ENCODE data around the gene INPP5K. TPM values are rescaled to one million over a fixed set of nuclear protein-coding genes. Genes with fewer than 3 reads are reported as not detected.

Gene INPP5K
- total RNA-seq, 1 donor from 2014 or later: 29.8 TPM

DNA sequence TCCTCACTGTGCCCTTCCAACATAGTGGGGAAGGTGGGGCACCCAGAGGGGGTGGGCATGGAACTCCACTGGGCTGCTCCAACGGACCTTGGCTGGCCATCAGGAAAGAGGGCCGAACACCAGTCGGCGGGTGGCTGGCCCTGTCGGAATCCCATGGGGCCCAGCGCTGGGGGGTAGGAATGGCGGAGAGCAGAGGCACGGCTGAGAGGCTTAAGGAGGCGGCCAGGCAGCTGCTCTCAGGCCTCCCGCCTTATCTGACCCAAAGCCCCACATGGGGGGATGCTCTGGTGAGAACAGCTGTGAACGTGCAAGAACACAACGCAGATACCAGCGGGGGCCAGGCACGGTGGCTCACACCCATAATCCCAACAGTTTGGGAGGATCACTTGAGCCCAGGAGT lies 19.5 kb downstream of the INPP5K start:
- H3K27me3 Mint-ChIP-seq: peaks cover 10% of the 10 kb centered on the region
- H3K4me1 Mint-ChIP-seq (ENCODE audit: low read depth): no peaks in the 10 kb centered on the region
- H3K27ac Mint-ChIP-seq: no peak overlapping the region
- no peaks in the 10 kb centered on the region for H3K9me3 Mint-ChIP-seq (ENCODE audit: low read depth)
- TF ChIP-seq, protein P1, sequence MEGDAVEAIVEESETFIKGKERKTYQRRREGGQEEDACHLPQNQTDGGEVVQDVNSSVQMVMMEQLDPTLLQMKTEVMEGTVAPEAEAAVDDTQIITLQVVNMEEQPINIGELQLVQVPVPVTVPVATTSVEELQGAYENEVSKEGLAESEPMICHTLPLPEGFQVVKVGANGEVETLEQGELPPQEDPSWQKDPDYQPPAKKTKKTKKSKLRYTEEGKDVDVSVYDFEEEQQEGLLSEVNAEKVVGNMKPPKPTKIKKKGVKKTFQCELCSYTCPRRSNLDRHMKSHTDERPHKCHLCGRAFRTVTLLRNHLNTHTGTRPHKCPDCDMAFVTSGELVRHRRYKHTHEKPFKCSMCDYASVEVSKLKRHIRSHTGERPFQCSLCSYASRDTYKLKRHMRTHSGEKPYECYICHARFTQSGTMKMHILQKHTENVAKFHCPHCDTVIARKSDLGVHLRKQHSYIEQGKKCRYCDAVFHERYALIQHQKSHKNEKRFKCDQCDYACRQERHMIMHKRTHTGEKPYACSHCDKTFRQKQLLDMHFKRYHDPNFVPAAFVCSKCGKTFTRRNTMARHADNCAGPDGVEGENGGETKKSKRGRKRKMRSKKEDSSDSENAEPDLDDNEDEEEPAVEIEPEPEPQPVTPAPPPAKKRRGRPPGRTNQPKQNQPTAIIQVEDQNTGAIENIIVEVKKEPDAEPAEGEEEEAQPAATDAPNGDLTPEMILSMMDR (IDR thresholded peaks at IDR 0.05; ENCODE audit: unreplicated experiment): no peak
- no peak overlapping the region for H3K4me3 Mint-ChIP-seq (ENCODE audit: low read depth)
- DNase-seq (ENCODE audit: low spot score, unreplicated experiment): no peak
- no peaks in the 10 kb centered on the region for H3K36me3 Mint-ChIP-seq (ENCODE audit: insufficient read depth)

DNA sequence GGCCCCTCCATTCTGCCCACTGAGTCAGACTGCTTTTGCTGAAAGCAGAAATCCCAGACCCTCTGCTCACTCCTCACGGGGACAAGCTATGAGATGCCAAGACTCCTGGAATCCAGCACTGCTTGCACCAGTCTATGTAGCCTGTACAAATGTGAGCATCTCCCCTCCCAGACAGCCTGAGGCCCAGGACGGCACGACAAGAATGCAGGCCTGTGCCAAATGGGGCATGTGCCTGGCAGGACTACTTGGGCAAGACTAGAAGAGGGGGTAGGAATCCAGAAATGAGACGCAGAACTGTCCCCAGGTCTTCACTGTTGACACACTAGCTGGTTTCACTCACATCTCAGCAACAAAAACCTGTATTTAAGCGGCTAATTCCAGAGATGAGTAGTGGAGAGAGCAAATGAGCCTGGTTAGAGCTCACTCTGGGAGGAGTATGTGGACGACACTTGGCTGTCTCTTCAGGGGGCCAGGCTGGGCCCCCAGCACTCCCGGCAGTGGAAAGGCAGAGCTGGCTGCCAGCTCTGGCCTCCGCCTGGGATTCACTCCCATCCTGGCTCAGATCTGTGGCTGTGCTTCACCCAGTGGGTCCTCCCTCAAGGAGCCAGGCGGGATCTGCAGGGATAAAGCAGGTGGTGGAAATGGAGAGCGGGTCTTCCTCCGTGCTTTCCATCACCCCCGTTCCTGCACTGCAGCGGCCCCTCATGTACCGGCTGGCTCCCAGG lies 21.0 kb downstream of the INPP5K start:
- TF ChIP-seq, protein P1 (IDR thresholded peaks at IDR 0.05; ENCODE audit: unreplicated experiment): no peak
- DNase-seq (ENCODE audit: low spot score, unreplicated experiment): no peak
- H3K27ac Mint-ChIP-seq: no peak overlapping the region

DNA sequence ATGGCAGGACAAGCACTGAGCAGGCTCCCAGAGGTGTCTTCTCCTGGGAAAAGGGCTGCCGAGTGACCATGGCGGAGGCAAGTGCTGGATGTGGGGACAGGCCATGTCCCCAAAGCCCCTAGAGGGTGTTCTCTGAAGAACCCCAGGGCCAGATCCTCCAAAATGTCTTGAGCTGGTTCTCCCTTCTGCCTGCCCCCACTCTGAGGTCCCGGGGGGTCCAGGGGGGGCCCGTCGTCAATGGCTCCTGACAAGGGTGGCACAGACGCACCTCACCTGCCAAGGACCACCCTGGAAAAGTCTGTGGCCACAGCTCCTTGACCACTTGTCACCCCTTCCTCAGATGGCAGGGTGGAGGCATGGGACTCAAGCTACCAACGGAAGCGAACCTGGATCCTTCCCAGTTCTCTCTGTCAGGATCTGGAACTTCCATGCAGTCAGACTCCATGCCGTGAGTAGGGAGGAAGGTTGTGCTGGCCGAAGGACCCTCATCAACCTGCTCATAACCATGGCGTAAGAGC lies 21.6 kb downstream of the INPP5K start:
- TF ChIP-seq, protein P1 (IDR thresholded peaks at IDR 0.05; ENCODE audit: unreplicated experiment): no peak
- Mint-ChIP-seq H3K27ac (no peak overlapping the region), H3K4me3 (ENCODE audit: low read depth) (no peak overlapping the region), H3K4me1 (ENCODE audit: low read depth) (peaks cover 5% of the 10 kb centered on the region), H3K27me3 (peaks cover 10% of the 10 kb centered on the region), H3K36me3 (ENCODE audit: insufficient read depth) (no peaks in the 10 kb centered on the region), H3K9me3 (ENCODE audit: low read depth) (no peaks in the 10 kb centered on the region)
- no peak for DNase-seq (ENCODE audit: low spot score, unreplicated experiment)

More for the DNA sequence above, 21.0 kb downstream of the INPP5K start:
- Mint-ChIP-seq H3K4me3 (ENCODE audit: low read depth) (no peak overlapping the region), H3K4me1 (ENCODE audit: low read depth) (peaks cover 4% of the 10 kb centered on the region), H3K9me3 (ENCODE audit: low read depth) (no peaks in the 10 kb centered on the region), H3K36me3 (ENCODE audit: insufficient read depth) (no peaks in the 10 kb centered on the region), H3K27me3 (peaks cover 10% of the 10 kb centered on the region)

DNA sequence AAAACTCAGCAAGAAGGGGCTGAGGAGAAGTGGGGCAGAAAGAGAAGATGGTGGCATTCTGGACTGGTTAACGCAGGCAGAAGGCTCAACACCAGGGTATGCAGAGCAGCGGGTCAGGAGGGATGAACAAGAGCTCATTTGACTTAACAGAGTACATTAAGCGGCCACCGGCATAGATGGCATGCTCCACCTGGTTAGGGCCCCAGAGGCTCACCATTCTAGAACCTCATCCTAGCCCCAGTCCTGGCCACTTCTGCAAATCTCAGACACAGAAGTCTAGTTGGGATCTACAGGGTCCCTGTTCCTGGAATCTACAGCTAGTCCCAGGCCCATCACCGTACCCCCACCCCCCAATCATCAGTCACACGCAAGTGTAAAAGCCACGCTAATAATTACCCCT lies 22.2 kb downstream of the INPP5K start:
- H3K4me1 Mint-ChIP-seq (ENCODE audit: low read depth): peaks cover 5% of the 10 kb centered on the region
- H3K27ac Mint-ChIP-seq: peak overlapping the region; percentile 11
- no peak for DNase-seq (ENCODE audit: low spot score, unreplicated experiment)
- H3K36me3 Mint-ChIP-seq (ENCODE audit: insufficient read depth): no peaks in the 10 kb centered on the region
- no peak overlapping the region for H3K4me3 Mint-ChIP-seq (ENCODE audit: low read depth)
- peaks cover 10% of the 10 kb centered on the region for H3K27me3 Mint-ChIP-seq
- TF ChIP-seq, protein P1 (IDR thresholded peaks at IDR 0.05; ENCODE audit: unreplicated experiment): no peak
- no peaks in the 10 kb centered on the region for H3K9me3 Mint-ChIP-seq (ENCODE audit: low read depth)

DNA sequence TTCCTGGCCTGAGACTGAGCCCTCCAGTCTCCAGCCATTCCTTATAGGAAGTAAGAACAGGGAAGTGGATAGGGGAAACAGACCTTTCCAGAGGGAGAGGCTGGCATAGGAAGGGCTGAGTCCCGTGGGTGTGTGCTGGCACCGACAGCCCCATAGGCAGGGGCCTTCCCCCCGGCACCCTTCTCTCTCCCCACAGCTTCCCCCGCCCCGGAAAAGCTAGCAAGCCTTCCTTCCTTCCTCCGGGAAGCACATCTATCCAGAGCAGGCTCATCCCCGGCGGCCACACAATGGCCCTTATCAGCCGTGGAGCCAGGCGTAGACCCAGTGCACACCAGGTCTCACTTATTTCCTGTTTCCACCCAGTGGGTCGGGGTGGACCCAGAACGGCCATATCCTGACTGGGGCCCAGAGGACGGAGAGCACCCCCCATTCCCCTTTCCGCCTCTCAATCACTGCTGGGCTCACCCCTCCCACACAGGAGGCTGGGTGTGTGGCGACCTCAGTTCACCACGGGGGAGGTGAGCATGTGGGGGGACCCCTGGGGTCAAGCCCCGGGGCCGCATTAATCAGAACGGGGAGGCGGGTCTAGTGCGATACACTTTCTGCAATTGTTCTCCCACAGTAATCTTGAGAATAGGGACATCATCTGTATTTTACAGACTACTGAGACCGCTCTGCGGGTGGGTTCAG lies 23.0 kb downstream of the INPP5K start:
- no peaks in the 10 kb centered on the region for H3K36me3 Mint-ChIP-seq (ENCODE audit: insufficient read depth)
- peaks cover 10% of the 10 kb centered on the region for H3K27me3 Mint-ChIP-seq
- TF ChIP-seq, protein P1 (IDR thresholded peaks at IDR 0.05; ENCODE audit: unreplicated experiment): no peak
- H3K4me3 Mint-ChIP-seq (ENCODE audit: low read depth): peak overlapping the region; percentile 48
- H3K27ac Mint-ChIP-seq: no peak overlapping the region
- peaks cover 7% of the 10 kb centered on the region for H3K4me1 Mint-ChIP-seq (ENCODE audit: low read depth)
- H3K9me3 Mint-ChIP-seq (ENCODE audit: low read depth): no peaks in the 10 kb centered on the region
- no peak for DNase-seq (ENCODE audit: low spot score, unreplicated experiment)
